Ovary (tissue), 3 donors: ENCODE measurements around the gene RAF1.
"Not testable (repeated sequence)": the region's sequence is repeated elsewhere in the genome, so short reads cannot be mapped to it uniquely, and the experiment has no call there.

ENCODE experiments used
- POLR2A ChIP-seq: fragments of 450-650 bp; IDR thresholded peaks from one replicate; pipeline ENCODE4 v1.6.1; 2017; ENCODE audit warnings: antibody characterized with exemption, mild to moderate bottlenecking, moderate library complexity
- TF ChIP-seq, protein P1 (sequence below), 3 donors: fragments of 450-650 bp in 2 of 3; fragments of 200-600 bp in 1 of 3; IDR thresholded peaks; one replicate each; pipeline versions ENCODE4 v1.5.1 to v1.8.0; 2016 to 2022; ENCODE audit warnings: antibody characterized with exemption in 3 of 3, mild to moderate bottlenecking in 1 of 3
- donor health status: DM: no; HTN: no; CAD: no.

- TF ChIP-seq, protein P1, sequence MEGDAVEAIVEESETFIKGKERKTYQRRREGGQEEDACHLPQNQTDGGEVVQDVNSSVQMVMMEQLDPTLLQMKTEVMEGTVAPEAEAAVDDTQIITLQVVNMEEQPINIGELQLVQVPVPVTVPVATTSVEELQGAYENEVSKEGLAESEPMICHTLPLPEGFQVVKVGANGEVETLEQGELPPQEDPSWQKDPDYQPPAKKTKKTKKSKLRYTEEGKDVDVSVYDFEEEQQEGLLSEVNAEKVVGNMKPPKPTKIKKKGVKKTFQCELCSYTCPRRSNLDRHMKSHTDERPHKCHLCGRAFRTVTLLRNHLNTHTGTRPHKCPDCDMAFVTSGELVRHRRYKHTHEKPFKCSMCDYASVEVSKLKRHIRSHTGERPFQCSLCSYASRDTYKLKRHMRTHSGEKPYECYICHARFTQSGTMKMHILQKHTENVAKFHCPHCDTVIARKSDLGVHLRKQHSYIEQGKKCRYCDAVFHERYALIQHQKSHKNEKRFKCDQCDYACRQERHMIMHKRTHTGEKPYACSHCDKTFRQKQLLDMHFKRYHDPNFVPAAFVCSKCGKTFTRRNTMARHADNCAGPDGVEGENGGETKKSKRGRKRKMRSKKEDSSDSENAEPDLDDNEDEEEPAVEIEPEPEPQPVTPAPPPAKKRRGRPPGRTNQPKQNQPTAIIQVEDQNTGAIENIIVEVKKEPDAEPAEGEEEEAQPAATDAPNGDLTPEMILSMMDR (IDR thresholded peaks at IDR 0.05): not testable (repeated sequence)
- not testable (repeated sequence) for TF ChIP-seq POLR2A
Observed at GRCh38 chr3:12673956-12674736, 10.2 kb upstream of the RAF1 start.
